A549 (cell line): ENCODE data around the gene PNPLA1. TPM values are rescaled to one million over a fixed set of nuclear protein-coding genes. Genes with fewer than 3 reads are reported as not detected.

Experiments used
- ATAC-seq, 2 experiments: fragments of 200-7000 bp in 1 of 2; fragments of >200 bp in 1 of 2; cut with Nextera tagmentation in 1 of 2; cut with Tn5 transposase in 1 of 2; 3 replicates each; pipeline versions ENCODE4 v1.8.0 to v1.9.1; 2018 to 2020; ENCODE audit warnings: mild to moderate bottlenecking in 1 of 2, moderate library complexity in 1 of 2
- CTCF ChIA-PET: fragments of 300-600 bp; sonication (Branson Sonifier 250); formaldehyde crosslinking; extraction: SDS; loops from one replicate; lab custom pipeline; 2021; ENCODE audit warnings: antibody characterized with exemption, inconsistent platforms; lab: Yijun Ruan, JAX
- POLR2A ChIA-PET: fragments of 350-600 bp; formaldehyde crosslinking; extraction: SDS; loops from one replicate; lab custom pipeline; 2021; ENCODE audit warnings: antibody characterized with exemption, inconsistent platforms; lab: Yijun Ruan, JAX
- DNase-seq, 2 experiments: peaks; one replicate each; pipeline versions ENCODE4 v3.0.0 to v3.0.0-alpha.2; 2011 to 2016; ENCODE audit warnings: low read depth in 1 of 2, low spot score in 1 of 2
- FAIRE-seq: peaks from 2 replicates; lab custom pipeline; 2011; peaks lifted over from hg19 to GRCh38; lab: Jason Lieb, UNC
- H3K27ac ChIP-seq, 2 experiments: fragments of >200 bp; sonication (Bioruptor Twin); formaldehyde crosslinking; 3 replicates each; pipeline ENCODE4 v1.5.1; 2016 to 2017
- H3K4me1 ChIP-seq: fragments of >200 bp; sonication (Bioruptor Twin); formaldehyde crosslinking; 3 replicates; pipeline ENCODE4 v1.6.1; 2016
- H3K4me2 ChIP-seq: fragments of >200 bp; sonication (Bioruptor Twin); formaldehyde crosslinking; 3 replicates; pipeline ENCODE4 v1.6.1; 2016
- H3K4me3 ChIP-seq: fragments of >200 bp; sonication (Bioruptor Twin); formaldehyde crosslinking; 3 replicates; pipeline ENCODE4 v1.5.1; 2016
- H3K9me3 ChIP-seq: fragments of >200 bp; sonication (Bioruptor Twin); formaldehyde crosslinking; 3 replicates; pipeline ENCODE4 v1.6.1; 2016
- BHLHE40 ChIP-seq: IDR thresholded peaks from 2 replicates; pipeline ENCODE4 v1.6.1; 2012; ENCODE audit warnings: low read depth, low read length, inconsistent platforms
- CHD4 ChIP-seq: fragments of 200-600 bp; sonication (generic); IDR thresholded peaks from 2 replicates; pipeline ENCODE4 v1.6.1; 2016; ENCODE audit warnings: antibody characterized with exemption, mild to moderate bottlenecking, borderline replicate concordance
- ELK1 ChIP-seq: fragments of 150-350 bp; IDR thresholded peaks from 2 replicates; pipeline ENCODE4 v1.6.1; 2014; ENCODE audit warnings: low read depth, mild to moderate bottlenecking, low read length
- EP300 ChIP-seq, 2 experiments: fragments of >200 bp; sonication (Bioruptor Twin); formaldehyde crosslinking; IDR thresholded peaks; 2 replicates in 1 of 2; 3 replicates in 1 of 2; pipeline ENCODE4 v1.6.1; 2016 to 2017
- FOSB ChIP-seq: fragments of 250-450 bp; sonication (Bioruptor Pico); IDR thresholded peaks from 2 replicates; pipeline ENCODE4 v1.5.0; 2020; ENCODE audit warnings: mild to moderate bottlenecking, moderate library complexity
- GATA3 ChIP-seq: IDR thresholded peaks from 2 replicates; pipeline ENCODE4 v1.6.1; 2012; ENCODE audit warnings: borderline replicate concordance
- HOXA7 ChIP-seq: fragments of 250-450 bp; sonication (Bioruptor Pico); IDR thresholded peaks from 2 replicates; pipeline ENCODE4 v1.5.0; 2020; ENCODE audit warnings: mild to moderate bottlenecking, moderate library complexity
- MYC ChIP-seq: IDR thresholded peaks from 2 replicates; pipeline ENCODE4 v1.6.1; 2012; ENCODE audit warnings: mild to moderate bottlenecking, inconsistent platforms, low read length, improper control_type of control experiment, borderline replicate concordance
- NFE2L2 ChIP-seq: fragments of 150-350 bp; conservative IDR thresholded peaks from 2 replicates; pipeline ENCODE4 v1.6.1; 2014; ENCODE audit warnings: low read length
- NR3C1 ChIP-seq: fragments of >200 bp; sonication (Bioruptor Twin); formaldehyde crosslinking; IDR thresholded peaks from 3 replicates; pipeline ENCODE4 v1.6.1; 2017
- RAD21 ChIP-seq, 2 experiments: fragments of >200 bp in 1 of 2; sonication (Bioruptor Twin) in 1 of 2; formaldehyde crosslinking in 1 of 2; IDR thresholded peaks in 1 of 2; conservative IDR thresholded peaks in 1 of 2; 2 replicates in 1 of 2; 3 replicates in 1 of 2; pipeline ENCODE4 v1.6.1; 2012 to 2018; ENCODE audit warnings: inconsistent platforms in 1 of 2
- RCOR1 ChIP-seq: fragments of 150-350 bp; IDR thresholded peaks from 2 replicates; pipeline ENCODE4 v1.6.1; 2014; ENCODE audit warnings: antibody characterized with exemption, low read length, low read depth
- RNF2 ChIP-seq: fragments of 200-600 bp; sonication (generic); IDR thresholded peaks from 2 replicates; pipeline ENCODE4 v1.6.1; 2016; ENCODE audit warnings: low read depth, mild to moderate bottlenecking, antibody characterized with exemption, moderate library complexity, borderline replicate concordance
- TP53 ChIP-seq: fragments of 250-450 bp; sonication (Bioruptor Pico); IDR thresholded peaks from 2 replicates; pipeline ENCODE4 v1.5.0; 2021; ENCODE audit warnings: mild to moderate bottlenecking, moderate library complexity
- ZC3H11A ChIP-seq: fragments of 450-650 bp; IDR thresholded peaks from 2 replicates; pipeline ENCODE4 v1.6.1; 2014; ENCODE audit warnings: antibody characterized with exemption, mild to moderate bottlenecking
- ZSCAN20 ChIP-seq: fragments of 250-450 bp; sonication (Bioruptor Pico); IDR thresholded peaks from 2 replicates; pipeline ENCODE4 v1.8.0; 2022; ENCODE audit warnings: mild to moderate bottlenecking, moderate library complexity
- WGBS: methylation state at CpG from one replicate; pipeline ENCODE4 v1.1.6; 2017; ENCODE audit errors: missing lambda C conversion rate; 5-methylcytosine and 5-hydroxymethylcytosine counted together
- polyA plus RNA-seq, 4 experiments: library from polyadenylated mRNA; depleted of rRNA in 3 of 4; stranded (reverse); fragments of >200 nt; fragmentation: RNase III in 1 of 4; extraction: RNeasy Plus Mini Kit Qiagen cat#74134 plus additional on column Dnase treatment in 1 of 4; gene quantifications; 2 replicates in 3 of 4; 3 replicates in 1 of 4; pipeline ENCODE4 v1.2.3, GENCODE V29; 2011 to 2017
- TF ChIP-seq, protein P1 (sequence below): fragments of 250-450 bp; sonication (Bioruptor Pico); IDR thresholded peaks from 2 replicates; pipeline ENCODE4 v1.5.0; 2021; ENCODE audit warnings: mild to moderate bottlenecking, moderate library complexity, borderline replicate concordance
- TF ChIP-seq, protein P2 (sequence below): fragments of >200 bp; sonication (Bioruptor Twin); formaldehyde crosslinking; IDR thresholded peaks from 2 replicates; pipeline ENCODE4 v1.6.1; 2016
- TF ChIP-seq, protein P3 (sequence below): fragments of >200 bp; sonication (Bioruptor Twin); formaldehyde crosslinking; IDR thresholded peaks from 3 replicates; pipeline ENCODE4 v1.6.1; 2016

The PNPLA1 gene
- polyA plus RNA-seq, 2 of the 4 experiments (the other 2 are of a cell fraction), result 0.09 TPM; not detected in 1

GRCh38 chr6:36285797-36286196 lies 15.9 kb downstream of the PNPLA1 start:
- Histone ChIP-seq H3K27ac (no peak overlapping the region), H3K4me2 (no peak overlapping the region), H3K4me1 (peaks cover 16% of the 10 kb centered on the region), H3K4me3 (no peak overlapping the region), H3K9me3 (no peaks in the 10 kb centered on the region)
- FAIRE-seq (no peak), DNase-seq (no peak), ATAC-seq (no peak)
- ChIA-PET POLR2A (no interaction called here), CTCF (interaction anchor here (0.8 to 10.8 kb wide), 5 partner anchors 9 to 191 kb away, joined by 3 to 73 read pairs (median 4); no protein-coding TSS in a partner anchor)
- TF ChIP-seq ZSCAN20 (CRISPR knock-in tag), result no peak
- no peak for TF ChIP-seq NR3C1
- TF ChIP-seq GATA3, result no peak
- no peak for TF ChIP-seq RAD21 (conservative IDR thresholded peaks at IDR 0.05 in 1 of 2, IDR thresholded peaks at IDR 0.05 in 1 of 2)
- no peak for TF ChIP-seq EP300 (IDR thresholded peaks at IDR 0.05)
- TF ChIP-seq CHD4, result no peak
- no peak for TF ChIP-seq BHLHE40
- TF ChIP-seq, protein P1, sequence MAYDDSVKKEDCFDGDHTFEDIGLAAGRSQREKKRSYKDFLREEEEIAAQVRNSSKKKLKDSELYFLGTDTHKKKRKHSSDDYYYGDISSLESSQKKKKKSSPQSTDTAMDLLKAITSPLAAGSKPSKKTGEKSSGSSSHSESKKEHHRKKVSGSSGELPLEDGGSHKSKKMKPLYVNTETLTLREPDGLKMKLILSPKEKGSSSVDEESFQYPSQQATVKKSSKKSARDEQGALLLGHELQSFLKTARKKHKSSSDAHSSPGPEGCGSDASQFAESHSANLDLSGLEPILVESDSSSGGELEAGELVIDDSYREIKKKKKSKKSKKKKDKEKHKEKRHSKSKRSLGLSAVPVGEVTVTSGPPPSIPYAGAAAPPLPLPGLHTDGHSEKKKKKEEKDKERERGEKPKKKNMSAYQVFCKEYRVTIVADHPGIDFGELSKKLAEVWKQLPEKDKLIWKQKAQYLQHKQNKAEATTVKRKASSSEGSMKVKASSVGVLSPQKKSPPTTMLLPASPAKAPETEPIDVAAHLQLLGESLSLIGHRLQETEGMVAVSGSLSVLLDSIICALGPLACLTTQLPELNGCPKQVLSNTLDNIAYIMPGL (CRISPR knock-in tag), result no peak
- TF ChIP-seq NFE2L2, result no peak
- TF ChIP-seq, protein P2, sequence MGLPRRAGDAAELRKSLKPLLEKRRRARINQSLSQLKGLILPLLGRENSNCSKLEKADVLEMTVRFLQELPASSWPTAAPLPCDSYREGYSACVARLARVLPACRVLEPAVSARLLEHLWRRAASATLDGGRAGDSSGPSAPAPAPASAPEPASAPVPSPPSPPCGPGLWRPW, result no peak
- no peak for TF ChIP-seq FOSB (CRISPR knock-in tag)
- 27% methylated on average over 1 of the region's 1 CpG for WGBS

DNA sequence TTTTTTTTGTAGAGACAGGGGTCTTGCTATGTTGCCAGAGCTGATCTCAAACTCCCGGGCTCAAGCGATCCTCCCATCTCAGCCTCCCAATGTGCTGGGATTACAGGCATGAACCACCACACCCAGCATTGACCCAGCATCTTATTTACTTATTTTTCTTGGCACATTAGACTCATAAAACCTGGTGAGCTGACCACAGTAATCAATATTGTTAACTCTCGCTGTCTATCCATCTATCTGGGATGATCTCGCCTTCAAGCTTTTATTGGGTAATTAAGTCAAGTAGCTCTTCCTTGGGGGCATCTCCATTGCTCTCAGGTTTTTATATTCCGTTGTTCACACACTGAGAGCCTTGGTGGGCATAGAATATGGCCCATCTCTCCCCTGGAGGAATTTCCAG lies 17.0 kb downstream of the PNPLA1 start:
- Histone ChIP-seq H3K4me1 (peaks cover 26% of the 10 kb centered on the region), H3K9me3 (no peaks in the 10 kb centered on the region), H3K4me2 (no peak overlapping the region), H3K4me3 (no peak overlapping the region), H3K27ac (no peak overlapping the region)
- DNase-seq (no peak), ATAC-seq (no peak), FAIRE-seq (no peak)
- TF ChIP-seq HOXA7 (no peak), ELK1 (no peak), RNF2 (no peak), MYC (no peak), ZC3H11A (no peak), TP53 (CRISPR knock-in tag) (no peak), RCOR1 (no peak)
- TF ChIP-seq, protein P3, sequence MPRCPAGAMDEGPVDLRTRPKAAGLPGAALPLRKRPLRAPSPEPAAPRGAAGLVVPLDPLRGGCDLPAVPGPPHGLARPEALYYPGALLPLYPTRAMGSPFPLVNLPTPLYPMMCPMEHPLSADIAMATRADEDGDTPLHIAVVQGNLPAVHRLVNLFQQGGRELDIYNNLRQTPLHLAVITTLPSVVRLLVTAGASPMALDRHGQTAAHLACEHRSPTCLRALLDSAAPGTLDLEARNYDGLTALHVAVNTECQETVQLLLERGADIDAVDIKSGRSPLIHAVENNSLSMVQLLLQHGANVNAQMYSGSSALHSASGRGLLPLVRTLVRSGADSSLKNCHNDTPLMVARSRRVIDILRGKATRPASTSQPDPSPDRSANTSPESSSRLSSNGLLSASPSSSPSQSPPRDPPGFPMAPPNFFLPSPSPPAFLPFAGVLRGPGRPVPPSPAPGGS, result no peak
- WGBS, result 65% methylated on average over 5 of the region's 5 CpGs
- ChIA-PET CTCF (interaction anchor here (1.0 to 10.8 kb wide), 4 partner anchors 10 to 192 kb away, joined by 3 to 73 read pairs (median 4); no protein-coding TSS in a partner anchor), POLR2A (no interaction called here)
